ENCODE results near the gene ADAMTS19. TPM values are rescaled to one million over a fixed set of nuclear protein-coding genes. Genes with fewer than 3 reads are reported as not detected.

ADAMTS19 gene
- total and polyA plus RNA-seq, 2 of the 8 experiments (the other 6 are each of a cell fraction or from before 2014, with no cell fraction given) = 17.3 to 28.8 TPM

DNA sequence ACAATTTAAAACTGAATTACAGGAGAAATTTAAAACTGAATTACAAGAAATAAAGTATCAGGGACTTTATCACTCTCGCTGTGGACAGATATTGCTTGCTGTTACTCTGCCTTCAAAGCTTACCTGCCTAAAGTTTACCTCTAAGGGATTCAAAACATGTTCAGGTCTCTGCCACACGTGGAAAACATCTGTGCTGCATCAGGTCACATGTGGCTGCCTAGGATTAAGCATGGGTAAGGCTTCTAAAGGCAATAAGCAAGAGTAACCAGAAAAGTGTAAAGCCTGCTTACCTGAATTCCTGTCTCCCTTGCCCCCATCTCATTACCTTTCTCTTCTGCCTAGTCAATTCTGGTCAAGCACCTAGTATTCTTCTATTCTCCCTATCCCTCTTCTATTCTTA, 306.7 kb downstream of the ADAMTS19 start (continued):
- TF ChIP-seq RAD21 (IDR thresholded peaks at IDR 0.05 in 1 of 2, conservative IDR thresholded peaks at IDR 0.05 in 1 of 2; ENCODE audit: low read depth in 2 of 2, low read length in 2 of 2) = no peak
